ENCODE measurements around the gene VSTM4.

GRCh38 chr10:48990226-48990625 is 125.1 kb downstream of the VSTM4 start:
- TF ChIP-seq, protein P1, sequence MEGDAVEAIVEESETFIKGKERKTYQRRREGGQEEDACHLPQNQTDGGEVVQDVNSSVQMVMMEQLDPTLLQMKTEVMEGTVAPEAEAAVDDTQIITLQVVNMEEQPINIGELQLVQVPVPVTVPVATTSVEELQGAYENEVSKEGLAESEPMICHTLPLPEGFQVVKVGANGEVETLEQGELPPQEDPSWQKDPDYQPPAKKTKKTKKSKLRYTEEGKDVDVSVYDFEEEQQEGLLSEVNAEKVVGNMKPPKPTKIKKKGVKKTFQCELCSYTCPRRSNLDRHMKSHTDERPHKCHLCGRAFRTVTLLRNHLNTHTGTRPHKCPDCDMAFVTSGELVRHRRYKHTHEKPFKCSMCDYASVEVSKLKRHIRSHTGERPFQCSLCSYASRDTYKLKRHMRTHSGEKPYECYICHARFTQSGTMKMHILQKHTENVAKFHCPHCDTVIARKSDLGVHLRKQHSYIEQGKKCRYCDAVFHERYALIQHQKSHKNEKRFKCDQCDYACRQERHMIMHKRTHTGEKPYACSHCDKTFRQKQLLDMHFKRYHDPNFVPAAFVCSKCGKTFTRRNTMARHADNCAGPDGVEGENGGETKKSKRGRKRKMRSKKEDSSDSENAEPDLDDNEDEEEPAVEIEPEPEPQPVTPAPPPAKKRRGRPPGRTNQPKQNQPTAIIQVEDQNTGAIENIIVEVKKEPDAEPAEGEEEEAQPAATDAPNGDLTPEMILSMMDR (IDR thresholded peaks at IDR 0.05), result no peak
- no peak for TF ChIP-seq EZH2 (IDR thresholded peaks at IDR 0.05; ENCODE audit: borderline replicate concordance, insufficient read depth, low read depth, low read length, poor library complexity, severe bottlenecking)

All from B cell (primary cell).